ENCODE measurements around the gene CELF6. TPM values are rescaled to one million over a fixed set of nuclear protein-coding genes. Genes with fewer than 3 reads are reported as not detected.

Gene CELF6
- 0.54 TPM for total RNA-seq

GRCh38 chr15:72319985-72320671 is at the start of gene CELF6:
Gene CELF6, minus strand, starts transcription at chr15:72320157. Its CDS starts 283 bp downstream, at chr15:72319874.
- peak; percentile 48 to 90 (median 89) for DNase-seq (ENCODE audit: low read depth in 2 of 3, low spot score in 2 of 3)

GRCh38 chr15:72368899-72369298 is 48.9 kb upstream of the CELF6 start:
- peak in 1 of 3 donors; percentile 3 for DNase-seq (ENCODE audit: low read depth in 2 of 3, low spot score in 2 of 3)

- DNase-seq (ENCODE audit: low read depth in 2 of 3, low spot score in 2 of 3) = peak in 1 of 3 donors; percentile 6
These were observed 48.4 kb upstream of the CELF6 start for GRCh38 chr15:72368325-72368724.

- DNase-seq (ENCODE audit: low read depth in 2 of 3, low spot score in 2 of 3) = peak in 2 of 3 donors; percentile 57 to 81
These were observed 45.9 kb upstream of the CELF6 start for GRCh38 chr15:72365844-72366243.

- no peak for DNase-seq (ENCODE audit: low read depth in 2 of 3, low spot score in 2 of 3)
These were observed 41.2 kb upstream of the CELF6 start for GRCh38 chr15:72361176-72361575.

GRCh38 chr15:72358650-72359171 is 38.8 kb upstream of the CELF6 start:
- no peak for DNase-seq (ENCODE audit: low read depth in 2 of 3, low spot score in 2 of 3)

- DNase-seq (ENCODE audit: low read depth in 2 of 3, low spot score in 2 of 3) = no peak
These were observed 38.2 kb upstream of the CELF6 start for GRCh38 chr15:72358121-72358520.

GRCh38 chr15:72354496-72354895 is 34.5 kb upstream of the CELF6 start:
- no peak for DNase-seq (ENCODE audit: low read depth in 2 of 3, low spot score in 2 of 3)

- no peak for DNase-seq (ENCODE audit: low read depth in 2 of 3, low spot score in 2 of 3)
These were observed 33.3 kb upstream of the CELF6 start for GRCh38 chr15:72353266-72353665.

- DNase-seq (ENCODE audit: low read depth in 2 of 3, low spot score in 2 of 3) = no peak
These were observed 25.8 kb upstream of the CELF6 start for GRCh38 chr15:72345806-72346205.

- no peak for DNase-seq (ENCODE audit: low read depth in 2 of 3, low spot score in 2 of 3)
These were observed 25.3 kb upstream of the CELF6 start for GRCh38 chr15:72345280-72345679.

GRCh38 chr15:72344602-72345001 is 24.6 kb upstream of the CELF6 start:
- no peak for DNase-seq (ENCODE audit: low read depth in 2 of 3, low spot score in 2 of 3)

GRCh38 chr15:72342385-72342784 is 22.4 kb upstream of the CELF6 start:
- peak in 2 of 3 donors; percentile 52 to 72 for DNase-seq (ENCODE audit: low read depth in 2 of 3, low spot score in 2 of 3)

GRCh38 chr15:72341361-72341760 is 21.4 kb upstream of the CELF6 start:
- DNase-seq (ENCODE audit: low read depth in 2 of 3, low spot score in 2 of 3) = no peak

GRCh38 chr15:72340366-72340765 is 20.4 kb upstream of the CELF6 start:
- no peak for DNase-seq (ENCODE audit: low read depth in 2 of 3, low spot score in 2 of 3)

- DNase-seq (ENCODE audit: low read depth in 2 of 3, low spot score in 2 of 3) = no peak
These were observed 19.8 kb upstream of the CELF6 start for GRCh38 chr15:72339777-72340177.

GRCh38 chr15:72338617-72339321 is 18.8 kb upstream of the CELF6 start:
- DNase-seq (ENCODE audit: low read depth in 2 of 3, low spot score in 2 of 3) = no peak

- DNase-seq (ENCODE audit: low read depth in 2 of 3, low spot score in 2 of 3) = no peak
These were observed 18.2 kb upstream of the CELF6 start for GRCh38 chr15:72338148-72338547.

GRCh38 chr15:72334842-72335241 is 14.9 kb upstream of the CELF6 start:
- DNase-seq (ENCODE audit: low read depth in 2 of 3, low spot score in 2 of 3) = no peak

- DNase-seq (ENCODE audit: low read depth in 2 of 3, low spot score in 2 of 3) = no peak
These were observed 11.1 kb upstream of the CELF6 start for GRCh38 chr15:72331021-72331420.

GRCh38 chr15:72323752-72324151 is 3.8 kb upstream of the CELF6 start:
- no peak for DNase-seq (ENCODE audit: low read depth in 2 of 3, low spot score in 2 of 3)

Measured in hematopoietic multipotent progenitor cell (in vitro differentiated cells).